HAP-1 (cell line): ENCODE results near the gene TMEM125.

Experiments
- DNase-seq, 2 experiments: peaks; one replicate each; pipeline ENCODE4 v3.0.0-alpha.2; 2016 to 2020; ENCODE audit warnings: low spot score in 2 of 2
- H3K27me3 ChIP-seq: fragments of 250-450 bp; sonication (Bioruptor Pico); 2 replicates; pipeline ENCODE4 v1.5.1; 2020; ENCODE audit warnings: low read depth, mild to moderate bottlenecking, moderate library complexity
- H3K36me3 ChIP-seq: fragments of 250-450 bp; sonication (Bioruptor Pico); replicated peaks from 2 replicates; pipeline ENCODE4 v1.5.1; 2020; ENCODE audit warnings: mild to moderate bottlenecking
- H3K4me1 ChIP-seq: fragments of 250-450 bp; sonication (Bioruptor Pico); 2 replicates; pipeline ENCODE4 v1.5.1; 2020; ENCODE audit warnings: mild to moderate bottlenecking
- H3K4me3 ChIP-seq: fragments of 250-450 bp; sonication (Bioruptor Pico); 2 replicates; pipeline ENCODE4 v1.5.1; 2020; ENCODE audit warnings: mild to moderate bottlenecking, moderate library complexity
- H3K9me3 ChIP-seq: fragments of 250-450 bp; sonication (Bioruptor Pico); 2 replicates; pipeline ENCODE4 v1.5.1; 2020; ENCODE audit warnings: mild to moderate bottlenecking, moderate library complexity
- in situ Hi-C: fragments of 300-500 bp; cut with MboI; formaldehyde crosslinking; loops from 3 replicates; pipeline ENCODE4 v1.14.3; 2020; ENCODE audit warnings: low sequenced_read_pairs, inconsistent platforms, mixed read lengths

Gene TMEM125

DNA sequence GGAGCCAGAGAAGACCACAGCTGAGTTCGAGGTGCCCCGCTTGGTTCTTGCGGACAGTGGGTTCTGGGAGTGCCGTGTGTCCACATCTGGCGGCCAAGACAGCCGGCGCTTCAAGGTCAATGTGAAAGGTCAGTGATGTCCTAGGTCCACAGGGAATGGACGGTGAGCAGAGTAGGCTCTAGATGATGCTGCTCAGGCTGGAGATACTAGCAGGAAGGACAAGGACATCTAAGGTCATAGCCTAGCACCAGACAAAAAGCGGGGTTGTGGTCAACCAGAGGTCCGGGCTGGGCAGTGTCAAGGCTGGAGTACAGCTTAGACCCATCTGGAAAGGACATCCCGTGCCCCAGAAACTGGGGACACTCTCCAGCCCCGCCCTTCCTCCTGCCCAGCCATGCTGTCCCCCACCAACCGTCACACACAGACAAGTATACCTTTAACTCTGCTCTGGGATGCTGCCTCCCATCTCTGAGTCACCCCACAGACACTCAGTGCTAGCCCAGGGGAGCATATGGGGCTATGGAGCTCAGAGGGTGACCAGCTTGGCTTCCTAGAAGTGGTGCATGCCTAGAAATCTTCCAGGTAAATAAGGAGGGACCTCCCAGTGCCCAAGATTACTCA lies 39.7 kb downstream of the TMEM125 start:
- no peak for DNase-seq
- Histone ChIP-seq H3K9me3 (no peaks in the 10 kb centered on the region), H3K4me1 (no peaks in the 10 kb centered on the region), H3K27me3 (no peaks in the 10 kb centered on the region), H3K4me3 (no peak overlapping the region), H3K36me3 (no peaks in the 10 kb centered on the region)
- in situ Hi-C loops = no loop called here

DNA sequence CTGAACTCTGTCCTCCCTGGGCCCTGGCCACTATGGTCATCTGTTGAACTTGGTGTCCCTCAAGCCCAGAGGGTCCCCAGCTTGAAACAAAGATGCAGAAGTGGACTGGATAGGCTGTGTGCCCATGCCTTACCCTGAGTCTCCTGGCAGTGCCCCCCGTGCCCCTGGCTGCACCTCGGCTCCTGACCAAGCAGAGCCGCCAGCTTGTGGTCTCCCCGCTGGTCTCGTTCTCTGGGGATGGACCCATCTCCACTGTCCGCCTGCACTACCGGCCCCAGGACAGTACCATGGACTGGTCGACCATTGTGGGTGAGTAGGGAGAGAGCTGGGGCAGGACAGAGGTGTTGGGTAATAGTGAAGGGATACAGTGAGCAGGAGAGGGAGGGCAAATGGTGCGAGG lies 41.7 kb downstream of the TMEM125 start:
- H3K4me3 ChIP-seq = no peak overlapping the region
- no peaks in the 10 kb centered on the region for H3K27me3 ChIP-seq
- no peaks in the 10 kb centered on the region for H3K4me1 ChIP-seq
- DNase-seq = no peak
- H3K9me3 ChIP-seq = no peaks in the 10 kb centered on the region
- H3K36me3 ChIP-seq = no peaks in the 10 kb centered on the region
- in situ Hi-C loops = no loop called here

DNA sequence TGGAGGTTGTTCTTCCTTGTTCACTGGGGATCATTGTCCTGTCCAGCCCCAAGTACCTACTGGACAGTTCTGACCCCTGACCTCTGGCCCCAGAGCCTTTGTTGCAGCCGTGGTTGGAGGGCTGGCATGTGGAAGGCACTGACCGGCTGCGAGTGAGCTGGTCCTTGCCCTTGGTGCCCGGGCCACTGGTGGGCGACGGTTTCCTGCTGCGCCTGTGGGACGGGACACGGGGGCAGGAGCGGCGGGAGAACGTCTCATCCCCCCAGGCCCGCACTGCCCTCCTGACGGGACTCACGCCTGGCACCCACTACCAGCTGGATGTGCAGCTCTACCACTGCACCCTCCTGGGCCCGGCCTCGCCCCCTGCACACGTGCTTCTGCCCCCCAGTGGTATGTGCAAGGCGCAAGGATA lies 42.4 kb downstream of the TMEM125 start:
- in situ Hi-C loops = no loop called here
- Histone ChIP-seq H3K9me3 (no peaks in the 10 kb centered on the region), H3K36me3 (no peaks in the 10 kb centered on the region), H3K4me3 (no peak overlapping the region), H3K4me1 (no peaks in the 10 kb centered on the region), H3K27me3 (no peaks in the 10 kb centered on the region)
- no peak for DNase-seq

DNA sequence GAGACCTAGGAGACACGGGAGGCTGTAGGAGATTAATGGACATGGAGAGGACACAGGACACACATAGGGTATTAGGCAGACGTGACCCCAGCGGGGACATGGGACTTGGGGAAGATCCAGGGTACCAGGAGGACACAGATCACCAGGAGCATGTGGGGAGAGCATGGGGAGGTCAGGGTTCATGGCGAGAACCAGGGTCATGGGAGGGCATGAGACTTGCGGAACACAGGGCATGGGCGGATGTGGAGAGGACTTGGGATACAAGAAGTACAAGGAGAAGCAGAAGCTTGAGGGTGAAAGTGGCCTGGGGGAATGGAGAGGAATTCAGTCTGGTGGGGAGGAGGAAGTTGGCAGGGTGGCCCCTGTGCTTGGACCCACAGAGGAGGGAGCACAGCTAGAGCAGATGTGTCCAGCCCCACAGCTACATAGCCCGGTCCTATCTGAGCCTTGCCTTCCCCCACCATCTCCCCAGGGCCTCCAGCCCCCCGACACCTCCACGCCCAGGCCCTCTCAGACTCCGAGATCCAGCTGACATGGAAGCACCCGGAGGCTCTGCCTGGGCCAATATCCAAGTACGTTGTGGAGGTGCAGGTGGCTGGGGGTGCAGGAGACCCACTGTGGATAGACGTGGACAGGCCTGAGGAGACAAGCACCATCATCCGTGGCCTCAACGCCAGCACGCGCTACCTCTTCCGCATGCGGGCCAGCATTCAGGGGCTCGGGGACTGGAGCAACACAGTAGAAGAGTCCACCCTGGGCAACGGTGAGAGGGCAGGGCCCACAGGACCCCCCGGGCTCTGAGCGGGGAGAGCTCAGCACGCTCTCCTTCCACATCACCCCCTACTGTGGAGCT lies 43.1 kb downstream of the TMEM125 start:
- in situ Hi-C loops = no loop called here
- DNase-seq = no peak
- no peaks in the 10 kb centered on the region for H3K9me3 ChIP-seq
- no peak overlapping the region for H3K4me3 ChIP-seq
- no peaks in the 10 kb centered on the region for H3K36me3 ChIP-seq
- H3K4me1 ChIP-seq = no peaks in the 10 kb centered on the region
- H3K27me3 ChIP-seq = no peaks in the 10 kb centered on the region

DNA sequence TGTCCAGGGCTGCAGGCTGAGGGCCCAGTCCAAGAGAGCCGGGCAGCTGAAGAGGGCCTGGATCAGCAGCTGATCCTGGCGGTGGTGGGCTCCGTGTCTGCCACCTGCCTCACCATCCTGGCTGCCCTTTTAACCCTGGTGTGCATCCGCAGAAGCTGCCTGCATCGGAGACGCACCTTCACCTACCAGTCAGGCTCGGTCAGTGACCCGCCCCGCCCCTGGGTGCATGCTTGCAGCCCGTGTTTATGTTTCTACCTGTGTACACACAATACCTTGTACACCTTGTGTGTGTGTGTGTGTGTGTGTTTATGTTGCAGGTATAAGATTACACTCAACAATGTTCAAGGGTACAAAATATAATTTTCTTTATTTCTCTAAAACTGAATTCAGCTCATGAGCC lies 44.0 kb downstream of the TMEM125 start:
- Histone ChIP-seq H3K4me3 (no peak overlapping the region), H3K4me1 (no peaks in the 10 kb centered on the region), H3K9me3 (no peaks in the 10 kb centered on the region), H3K36me3 (no peaks in the 10 kb centered on the region), H3K27me3 (no peaks in the 10 kb centered on the region)
- DNase-seq = no peak
- in situ Hi-C loops = no loop called here

DNA sequence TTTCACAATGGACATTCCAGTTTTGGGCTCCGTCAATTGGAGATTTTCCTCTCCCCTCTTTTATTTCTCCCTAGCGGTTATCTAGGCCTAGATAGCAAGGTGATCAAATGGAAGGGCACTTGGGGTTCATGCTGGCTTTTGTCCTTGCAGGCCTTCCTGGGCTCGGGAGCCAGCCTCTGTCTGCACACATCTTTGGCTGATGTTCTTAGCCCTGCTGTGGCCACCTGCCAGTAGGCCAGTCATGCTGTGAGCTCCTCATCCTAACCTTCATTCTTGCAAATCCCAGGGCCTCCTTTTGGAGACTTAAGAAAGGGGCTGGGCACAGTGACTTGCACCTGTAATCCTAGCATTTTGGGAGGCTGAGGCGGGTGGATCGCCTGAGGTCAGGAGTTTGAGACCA lies 44.5 kb downstream of the TMEM125 start:
- no peaks in the 10 kb centered on the region for H3K9me3 ChIP-seq
- in situ Hi-C loops = no loop called here
- no peak overlapping the region for H3K4me3 ChIP-seq
- no peaks in the 10 kb centered on the region for H3K36me3 ChIP-seq
- H3K27me3 ChIP-seq = no peaks in the 10 kb centered on the region
- DNase-seq = no peak
- no peaks in the 10 kb centered on the region for H3K4me1 ChIP-seq

DNA sequence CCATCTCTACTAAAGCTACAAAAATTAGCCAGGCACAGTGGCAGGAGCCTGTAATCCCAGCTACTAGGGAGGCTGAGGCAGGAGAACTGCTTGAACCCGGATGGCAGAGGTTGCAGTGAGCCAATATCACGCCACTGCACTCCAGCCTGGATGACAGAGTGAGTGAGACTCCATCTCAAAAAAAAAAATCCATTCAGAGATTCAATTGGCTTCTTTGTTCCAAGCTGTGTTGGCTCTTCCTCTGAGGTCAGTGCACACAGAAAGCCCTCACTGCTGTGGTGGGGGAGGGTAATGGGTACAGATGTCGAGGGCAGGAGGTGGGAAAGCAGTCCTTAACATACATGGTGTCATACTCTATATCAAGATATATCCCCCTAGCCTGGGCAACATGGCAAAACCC lies 45.7 kb downstream of the TMEM125 start:
- no peak overlapping the region for H3K4me3 ChIP-seq
- DNase-seq = no peak
- in situ Hi-C loops = no loop called here
- H3K4me1 ChIP-seq = no peaks in the 10 kb centered on the region
- H3K27me3 ChIP-seq = no peaks in the 10 kb centered on the region
- no peaks in the 10 kb centered on the region for H3K36me3 ChIP-seq
- H3K9me3 ChIP-seq = no peaks in the 10 kb centered on the region

DNA sequence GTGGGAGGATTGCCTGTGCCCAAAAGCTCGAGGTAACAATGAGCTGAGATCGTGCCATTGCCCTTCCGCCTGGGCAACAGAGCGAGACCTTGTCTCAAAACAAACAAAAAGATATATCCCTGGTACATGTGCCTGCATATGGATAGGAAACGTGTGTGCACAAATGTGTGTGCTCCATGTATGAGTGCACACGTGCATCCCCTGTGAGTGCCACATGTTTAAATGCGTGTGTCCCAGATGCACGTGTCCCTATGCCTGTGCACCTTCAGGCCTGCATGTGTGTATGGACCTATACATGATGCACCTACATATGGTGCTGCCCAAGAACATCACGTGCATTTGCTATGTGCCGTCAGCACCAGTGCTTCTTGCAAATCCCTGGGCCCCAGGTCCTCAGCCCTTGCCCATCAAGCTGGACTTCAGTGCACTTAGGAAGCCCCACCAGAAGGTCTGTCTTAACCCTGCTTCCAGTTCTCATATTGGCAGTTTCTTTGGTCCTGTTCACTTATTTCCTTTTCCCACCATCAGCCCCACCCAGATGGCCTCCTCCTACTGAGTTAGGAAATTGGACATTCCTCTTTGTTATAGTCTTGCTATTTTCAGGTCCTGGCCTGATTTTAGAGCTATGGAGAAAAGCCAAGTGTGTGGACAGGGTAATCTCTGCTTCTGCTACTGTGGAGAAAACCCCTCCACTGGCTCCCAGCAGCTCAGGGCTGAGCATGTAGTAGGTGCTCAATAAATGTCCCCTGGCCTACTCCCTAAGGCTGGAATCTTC lies 46.4 kb downstream of the TMEM125 start:
- H3K36me3 ChIP-seq = no peaks in the 10 kb centered on the region
- in situ Hi-C loops = no loop called here
- H3K4me1 ChIP-seq = no peaks in the 10 kb centered on the region
- no peak overlapping the region for H3K4me3 ChIP-seq
- no peak for DNase-seq
- no peaks in the 10 kb centered on the region for H3K27me3 ChIP-seq
- no peaks in the 10 kb centered on the region for H3K9me3 ChIP-seq

DNA sequence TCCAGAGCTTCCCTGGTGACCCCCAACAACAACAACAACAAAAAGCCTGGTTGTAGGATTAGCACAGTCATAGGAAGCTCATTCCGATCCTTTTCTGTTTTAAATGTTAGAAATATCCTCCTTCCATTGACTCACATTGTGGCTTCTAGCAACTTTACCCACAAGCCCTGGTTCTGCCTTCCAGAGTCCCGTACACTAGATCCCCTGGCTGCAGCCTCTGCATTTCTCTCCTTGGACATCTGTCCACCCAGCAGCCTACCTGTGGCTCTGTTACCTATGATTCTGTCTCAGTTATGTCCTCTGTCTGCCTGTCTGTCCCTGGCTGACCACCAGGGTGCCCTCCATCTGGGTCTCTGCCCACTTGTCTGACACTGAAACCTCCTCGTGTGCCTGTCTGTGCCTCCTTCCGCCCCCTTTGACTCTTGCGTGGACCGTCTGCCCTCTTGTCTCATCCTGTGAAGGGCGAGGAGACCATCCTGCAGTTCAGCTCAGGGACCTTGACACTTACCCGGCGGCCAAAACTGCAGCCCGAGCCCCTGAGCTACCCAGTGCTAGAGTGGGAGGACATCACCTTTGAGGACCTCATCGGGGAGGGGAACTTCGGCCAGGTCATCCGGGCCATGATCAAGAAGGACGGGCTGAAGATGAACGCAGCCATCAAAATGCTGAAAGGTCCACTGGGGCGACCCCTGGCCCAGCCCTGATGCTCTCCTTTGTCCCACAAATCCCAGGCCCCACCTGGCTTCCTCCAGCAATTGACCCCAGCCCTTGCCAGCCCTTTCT lies 47.1 kb downstream of the TMEM125 start:
- H3K9me3 ChIP-seq = no peaks in the 10 kb centered on the region
- H3K4me3 ChIP-seq = no peak overlapping the region
- in situ Hi-C loops = no loop called here
- DNase-seq = no peak
- H3K4me1 ChIP-seq = no peaks in the 10 kb centered on the region
- H3K27me3 ChIP-seq = no peaks in the 10 kb centered on the region
- H3K36me3 ChIP-seq = no peaks in the 10 kb centered on the region

DNA sequence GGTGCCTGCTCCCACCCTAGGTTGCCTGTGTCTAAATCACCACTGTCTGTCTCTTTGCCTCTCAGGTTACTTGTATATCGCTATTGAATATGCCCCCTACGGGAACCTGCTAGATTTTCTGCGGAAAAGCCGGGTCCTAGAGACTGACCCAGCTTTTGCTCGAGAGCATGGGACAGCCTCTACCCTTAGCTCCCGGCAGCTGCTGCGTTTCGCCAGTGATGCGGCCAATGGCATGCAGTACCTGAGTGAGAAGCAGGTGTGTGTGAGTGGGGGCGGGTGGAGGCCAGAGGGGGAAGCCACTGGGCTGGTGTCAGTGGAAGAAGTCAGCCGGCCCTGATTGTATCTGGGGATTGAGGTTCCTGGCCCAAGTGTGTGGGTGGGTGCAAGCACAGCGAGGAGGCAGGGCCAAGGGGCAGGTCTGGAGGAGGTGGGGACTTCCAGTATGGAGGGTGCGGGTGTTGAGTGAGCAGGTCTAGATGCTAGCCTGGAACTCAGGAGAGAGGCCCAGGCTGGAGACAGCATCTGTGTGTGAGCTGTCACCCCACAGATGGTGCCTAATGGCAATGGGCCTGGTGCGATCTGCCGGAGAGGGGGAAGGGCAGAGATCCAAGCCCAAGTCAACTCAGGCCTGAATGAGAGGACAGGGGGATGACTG lies 48.2 kb downstream of the TMEM125 start:
- Histone ChIP-seq H3K36me3 (no peaks in the 10 kb centered on the region), H3K9me3 (no peaks in the 10 kb centered on the region), H3K27me3 (no peaks in the 10 kb centered on the region), H3K4me3 (no peak overlapping the region), H3K4me1 (no peaks in the 10 kb centered on the region)
- in situ Hi-C loops = no loop called here
- no peak for DNase-seq

DNA sequence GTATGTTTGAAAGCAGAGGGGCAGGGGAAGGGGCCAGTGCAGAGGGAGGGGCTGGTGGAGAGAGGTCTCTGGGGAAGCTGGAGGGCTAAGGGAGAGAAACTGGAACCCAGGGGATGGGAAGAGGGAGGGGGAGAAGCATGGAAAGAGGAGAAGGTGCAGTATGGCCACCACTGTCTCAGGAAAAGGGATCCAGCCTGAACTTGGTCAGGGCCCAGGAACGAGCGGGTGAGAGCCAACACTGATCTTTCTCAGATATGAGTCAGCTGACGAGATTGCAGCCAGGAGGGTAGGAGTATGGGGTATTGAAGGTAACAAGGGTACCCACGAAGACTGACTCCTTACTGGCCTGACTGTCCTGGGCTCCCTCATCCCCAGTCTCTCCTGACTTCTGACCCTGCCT lies 49.0 kb downstream of the TMEM125 start:
- H3K9me3 ChIP-seq = no peaks in the 10 kb centered on the region
- no peaks in the 10 kb centered on the region for H3K4me1 ChIP-seq
- DNase-seq = no peak
- no peaks in the 10 kb centered on the region for H3K36me3 ChIP-seq
- no peaks in the 10 kb centered on the region for H3K27me3 ChIP-seq
- H3K4me3 ChIP-seq = no peak overlapping the region
- in situ Hi-C loops = no loop called here

DNA sequence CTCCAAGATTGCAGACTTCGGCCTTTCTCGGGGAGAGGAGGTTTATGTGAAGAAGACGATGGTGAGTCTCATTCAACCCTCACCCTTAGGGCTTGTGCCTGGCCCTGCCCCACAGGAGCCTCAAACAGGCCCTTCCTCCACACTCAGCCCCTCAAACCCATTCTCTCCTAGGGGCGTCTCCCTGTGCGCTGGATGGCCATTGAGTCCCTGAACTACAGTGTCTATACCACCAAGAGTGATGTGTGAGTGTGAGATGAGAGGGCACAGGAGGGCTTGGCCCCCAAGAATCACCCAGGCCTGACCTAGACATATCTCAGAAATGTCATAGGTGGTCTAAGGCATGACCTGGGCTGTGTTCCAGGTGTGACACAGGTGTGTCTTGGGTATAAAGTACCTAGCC lies 49.5 kb downstream of the TMEM125 start:
- in situ Hi-C loops = no loop called here
- H3K36me3 ChIP-seq = no peaks in the 10 kb centered on the region
- no peaks in the 10 kb centered on the region for H3K4me1 ChIP-seq
- H3K9me3 ChIP-seq = no peaks in the 10 kb centered on the region
- no peaks in the 10 kb centered on the region for H3K27me3 ChIP-seq
- no peak for DNase-seq
- H3K4me3 ChIP-seq = no peak overlapping the region

DNA sequence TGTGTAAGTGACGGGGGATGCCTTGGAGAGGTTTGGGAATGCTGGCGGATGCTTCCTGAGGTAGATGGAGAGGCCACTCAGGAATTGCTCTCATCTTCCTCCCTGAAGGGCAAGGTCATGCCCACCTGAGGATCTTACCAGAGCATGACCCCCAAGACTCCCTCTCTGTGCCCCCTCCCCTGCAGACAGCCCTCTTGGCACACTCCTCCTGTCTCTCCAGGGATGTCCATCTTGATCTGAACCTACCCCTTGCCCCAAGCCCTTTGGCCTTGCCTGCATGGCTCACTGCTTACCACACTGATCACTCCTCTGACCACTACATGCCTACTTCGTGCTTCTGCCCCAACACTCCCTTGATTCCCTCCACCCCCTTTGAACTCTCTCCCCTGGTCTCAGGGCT lies 50.0 kb downstream of the TMEM125 start:
- no peak for DNase-seq
- Histone ChIP-seq H3K4me3 (no peak overlapping the region), H3K9me3 (no peaks in the 10 kb centered on the region), H3K36me3 (no peaks in the 10 kb centered on the region), H3K27me3 (no peaks in the 10 kb centered on the region), H3K4me1 (no peaks in the 10 kb centered on the region)
- in situ Hi-C loops = no loop called here
